Measurements from ENCODE around the gene SULT1A1. TPM values are rescaled to one million over a fixed set of nuclear protein-coding genes. Genes with fewer than 3 reads are reported as not detected.

Gene SULT1A1
- total RNA-seq, 2 donors from 2014 or later = 61.7 to 150 TPM

DNA sequence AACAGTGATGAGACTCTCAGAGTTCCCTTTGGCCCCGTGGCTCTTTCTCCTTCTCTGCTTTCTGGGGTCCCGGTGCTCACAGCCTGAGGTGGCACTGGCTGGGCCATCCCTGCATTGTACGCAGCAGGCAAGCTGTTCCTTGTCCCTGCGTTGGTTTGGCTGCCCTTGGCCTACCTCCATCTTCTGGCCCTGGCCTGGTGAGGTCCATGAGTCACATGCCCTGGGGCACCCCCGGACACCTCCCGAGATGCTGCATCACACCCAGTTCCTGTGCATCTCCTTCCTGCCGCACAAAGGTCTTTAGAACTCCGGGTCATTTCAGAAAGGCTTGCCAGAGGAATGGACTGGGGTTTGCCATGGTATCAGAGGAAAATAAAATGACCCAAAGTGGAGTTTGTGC is 22.5 kb downstream of the SULT1A1 start:
- no peak overlapping the region for H3K27ac ChIP-seq
- H3K36me3 ChIP-seq = no peaks in the 10 kb centered on the region
- H3K4me3 ChIP-seq = no peak overlapping the region
- TF ChIP-seq, protein P1, sequence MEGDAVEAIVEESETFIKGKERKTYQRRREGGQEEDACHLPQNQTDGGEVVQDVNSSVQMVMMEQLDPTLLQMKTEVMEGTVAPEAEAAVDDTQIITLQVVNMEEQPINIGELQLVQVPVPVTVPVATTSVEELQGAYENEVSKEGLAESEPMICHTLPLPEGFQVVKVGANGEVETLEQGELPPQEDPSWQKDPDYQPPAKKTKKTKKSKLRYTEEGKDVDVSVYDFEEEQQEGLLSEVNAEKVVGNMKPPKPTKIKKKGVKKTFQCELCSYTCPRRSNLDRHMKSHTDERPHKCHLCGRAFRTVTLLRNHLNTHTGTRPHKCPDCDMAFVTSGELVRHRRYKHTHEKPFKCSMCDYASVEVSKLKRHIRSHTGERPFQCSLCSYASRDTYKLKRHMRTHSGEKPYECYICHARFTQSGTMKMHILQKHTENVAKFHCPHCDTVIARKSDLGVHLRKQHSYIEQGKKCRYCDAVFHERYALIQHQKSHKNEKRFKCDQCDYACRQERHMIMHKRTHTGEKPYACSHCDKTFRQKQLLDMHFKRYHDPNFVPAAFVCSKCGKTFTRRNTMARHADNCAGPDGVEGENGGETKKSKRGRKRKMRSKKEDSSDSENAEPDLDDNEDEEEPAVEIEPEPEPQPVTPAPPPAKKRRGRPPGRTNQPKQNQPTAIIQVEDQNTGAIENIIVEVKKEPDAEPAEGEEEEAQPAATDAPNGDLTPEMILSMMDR (IDR thresholded peaks at IDR 0.05) = no peak
- no peaks in the 10 kb centered on the region for H3K4me1 ChIP-seq
- no peaks in the 10 kb centered on the region for H3K27me3 ChIP-seq
- no peaks in the 10 kb centered on the region for H3K9me3 ChIP-seq
- DNase-seq = no peak
- H3K9ac ChIP-seq (ENCODE audit: low read depth in 2 of 2, low read length in 2 of 2) = no peak overlapping the region
- intact Hi-C loops (cut with DNase I) = no loop called here

DNA sequence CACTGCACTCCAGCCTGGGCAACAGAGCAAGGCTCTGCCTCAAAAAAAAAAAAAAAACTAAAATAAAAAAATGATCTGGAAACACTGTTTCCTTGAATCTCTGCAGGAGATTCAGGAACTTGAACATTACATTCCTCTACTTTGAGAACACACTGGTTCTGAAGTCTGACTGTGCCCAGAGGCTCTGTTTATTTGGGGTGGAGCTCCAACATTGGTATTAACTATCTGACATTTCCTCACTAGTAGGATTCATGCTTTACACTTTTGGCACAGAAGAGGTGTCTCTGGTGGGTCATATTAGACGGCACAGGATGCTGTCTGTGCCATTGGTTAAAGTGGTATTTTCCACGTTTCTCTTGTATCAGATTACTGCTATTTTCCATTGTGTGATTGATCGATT is 23.4 kb downstream of the SULT1A1 start:
- Histone ChIP-seq H3K4me1 (no peaks in the 10 kb centered on the region), H3K36me3 (peaks cover 3% of the 10 kb centered on the region), H3K9ac (ENCODE audit: low read depth in 2 of 2, low read length in 2 of 2) (no peak overlapping the region), H3K27me3 (no peaks in the 10 kb centered on the region), H3K9me3 (no peaks in the 10 kb centered on the region), H3K4me3 (no peak overlapping the region), H3K27ac (peak overlapping the region; percentile 35)
- TF ChIP-seq, protein P1 (IDR thresholded peaks at IDR 0.05) = no peak
- no peak for DNase-seq
- intact Hi-C loops (cut with DNase I) = no loop called here

DNA sequence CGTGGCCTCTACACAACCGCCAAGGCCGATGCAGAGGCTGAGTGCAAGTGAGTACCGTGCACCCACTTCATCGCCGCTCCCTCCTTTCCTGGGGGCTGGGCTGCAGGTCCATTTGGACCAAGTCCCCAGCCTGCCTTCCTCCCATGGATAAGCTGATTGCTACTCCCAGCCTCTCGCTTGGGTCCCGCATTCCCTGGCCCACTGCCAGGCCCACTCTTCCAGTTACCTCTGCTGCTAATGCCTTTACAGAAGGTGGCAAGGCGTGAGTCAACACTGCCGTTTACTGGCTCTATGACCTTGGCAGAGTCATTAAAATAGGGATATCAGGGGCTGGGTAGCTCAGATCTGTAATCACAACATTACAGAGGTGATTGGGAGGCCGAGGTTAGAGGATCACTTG is 24.2 kb downstream of the SULT1A1 start:
- H3K9ac ChIP-seq (ENCODE audit: low read depth in 2 of 2, low read length in 2 of 2) = no peak overlapping the region
- H3K36me3 ChIP-seq = peaks cover 3% of the 10 kb centered on the region
- no peaks in the 10 kb centered on the region for H3K4me1 ChIP-seq
- H3K9me3 ChIP-seq = no peaks in the 10 kb centered on the region
- DNase-seq = peak; percentile 78
- H3K27me3 ChIP-seq = no peaks in the 10 kb centered on the region
- intact Hi-C loops (cut with DNase I) = no loop called here
- peak overlapping the region; percentile 35 for H3K27ac ChIP-seq
- no peak overlapping the region for H3K4me3 ChIP-seq
- TF ChIP-seq, protein P1 (IDR thresholded peaks at IDR 0.05) = no peak

DNA sequence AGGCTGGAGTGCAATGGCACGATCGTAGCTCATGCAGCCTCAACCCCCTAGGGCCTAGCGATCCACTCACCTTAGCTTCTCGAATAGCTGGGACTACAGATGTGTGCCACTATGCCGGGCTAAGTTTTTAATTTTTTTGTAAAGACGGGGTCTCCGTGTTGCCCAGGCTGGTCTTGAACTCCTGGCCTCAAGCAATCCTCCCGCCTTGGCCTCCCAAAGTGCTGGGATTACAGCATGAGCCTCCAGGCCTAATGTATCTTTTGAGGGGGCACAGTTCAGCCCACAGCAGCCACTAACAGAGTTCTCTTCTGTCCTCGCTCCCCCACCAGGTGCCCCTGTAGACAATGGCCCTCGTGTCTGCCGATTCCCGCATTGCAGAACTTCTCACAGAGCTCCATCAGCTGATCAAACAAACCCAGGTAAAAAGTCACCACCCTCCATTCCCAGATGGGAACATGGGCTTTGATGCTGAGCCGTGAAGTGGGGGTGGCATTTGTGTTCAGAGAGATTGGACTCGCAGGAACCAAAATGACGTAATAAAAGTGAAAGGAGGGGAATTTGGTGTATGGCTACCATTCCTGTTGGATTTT is 29.0 kb downstream of the SULT1A1 start:
- Histone ChIP-seq H3K36me3 (peaks cover 3% of the 10 kb centered on the region), H3K9ac (ENCODE audit: low read depth in 2 of 2, low read length in 2 of 2) (no peak overlapping the region), H3K4me1 (no peaks in the 10 kb centered on the region), H3K27ac (no peak overlapping the region), H3K4me3 (no peak overlapping the region), H3K27me3 (no peaks in the 10 kb centered on the region), H3K9me3 (no peaks in the 10 kb centered on the region)
- intact Hi-C loops (cut with DNase I) = no loop called here
- TF ChIP-seq, protein P1 (IDR thresholded peaks at IDR 0.05) = no peak
- no peak for DNase-seq

DNA sequence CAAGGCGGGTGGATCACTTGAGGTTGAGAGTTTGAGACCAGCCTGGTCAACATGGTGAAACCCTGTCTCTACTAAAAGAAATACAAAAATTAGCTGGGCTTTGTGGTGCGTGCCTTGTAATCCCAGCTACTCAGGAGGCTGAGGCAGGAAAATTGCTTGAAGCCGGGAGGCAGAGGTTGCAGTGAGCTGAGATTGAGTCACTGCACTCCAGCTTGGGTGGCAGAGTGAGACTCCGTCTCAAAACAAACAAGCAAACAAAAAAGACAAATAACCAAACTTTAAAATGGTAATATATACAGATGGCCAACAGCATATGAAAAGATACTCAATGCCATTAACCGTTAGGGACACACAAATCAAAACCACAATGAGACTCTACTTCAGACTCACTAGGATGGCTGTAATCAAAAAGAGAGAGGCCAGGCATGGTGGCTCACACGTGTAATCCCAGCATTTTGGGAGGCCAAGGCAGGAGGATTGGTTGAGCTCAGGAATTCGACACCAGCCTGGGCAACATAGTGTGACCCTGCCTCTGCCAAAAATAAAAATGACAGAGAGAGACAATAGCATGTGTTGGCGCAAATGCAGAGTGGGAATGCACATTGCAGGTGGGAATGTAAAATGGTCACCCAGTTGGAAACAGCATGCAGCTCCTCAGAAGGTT is 34.3 kb downstream of the SULT1A1 start:
- Histone ChIP-seq H3K36me3 (no peaks in the 10 kb centered on the region), H3K9me3 (no peaks in the 10 kb centered on the region), H3K4me3 (no peak overlapping the region), H3K9ac (ENCODE audit: low read depth in 2 of 2, low read length in 2 of 2) (no peak overlapping the region), H3K27ac (no peak overlapping the region), H3K27me3 (no peaks in the 10 kb centered on the region), H3K4me1 (no peaks in the 10 kb centered on the region)
- DNase-seq = no peak
- TF ChIP-seq, protein P1 (IDR thresholded peaks at IDR 0.05) = no peak
- intact Hi-C loops (cut with DNase I) = no loop called here

Data from colonic mucosa (tissue), 4 donors.